Brain microvascular endothelial cell (primary cell): Measurements from ENCODE around the gene IGSF21.

Source experiments
- DNase-seq: peaks from one replicate; pipeline ENCODE4 v3.0.0-alpha.2; 2020
- H3K27ac ChIP-seq: fragments of 250-450 bp; sonication (Bioruptor Pico); 2 replicates; pipeline ENCODE4 v1.5.1; 2020; ENCODE audit warnings: mild to moderate bottlenecking, moderate library complexity
- H3K27me3 ChIP-seq: fragments of 250-450 bp; sonication (Bioruptor Pico); replicated peaks from 2 replicates; pipeline ENCODE4 v1.5.1; 2020; ENCODE audit warnings: mild to moderate bottlenecking
- H3K36me3 ChIP-seq: fragments of 250-450 bp; sonication (Bioruptor Pico); replicated peaks from 2 replicates; pipeline ENCODE4 v1.5.1; 2020; ENCODE audit warnings: mild to moderate bottlenecking
- H3K4me3 ChIP-seq: 2 replicates; pipeline ENCODE4 v1.5.1; 2011; ENCODE audit warnings: low read depth, mild to moderate bottlenecking, control low read depth, low read length, moderate library complexity
- in situ Hi-C: cut with HindIII; loops from 2 replicates; pipeline ENCODE4 v1.10.0; 2017; ENCODE audit warnings: low sequenced_read_pairs, low pct_ligation_motif_present
- TF ChIP-seq, protein P1 (sequence below): IDR thresholded peaks from 2 replicates; pipeline ENCODE4 v1.5.1; 2011; ENCODE audit warnings: low read depth, mild to moderate bottlenecking, moderate library complexity, low read length, control low read depth, inconsistent platforms; ENCODE audit errors: missing control alignments

IGSF21 gene

DNA sequence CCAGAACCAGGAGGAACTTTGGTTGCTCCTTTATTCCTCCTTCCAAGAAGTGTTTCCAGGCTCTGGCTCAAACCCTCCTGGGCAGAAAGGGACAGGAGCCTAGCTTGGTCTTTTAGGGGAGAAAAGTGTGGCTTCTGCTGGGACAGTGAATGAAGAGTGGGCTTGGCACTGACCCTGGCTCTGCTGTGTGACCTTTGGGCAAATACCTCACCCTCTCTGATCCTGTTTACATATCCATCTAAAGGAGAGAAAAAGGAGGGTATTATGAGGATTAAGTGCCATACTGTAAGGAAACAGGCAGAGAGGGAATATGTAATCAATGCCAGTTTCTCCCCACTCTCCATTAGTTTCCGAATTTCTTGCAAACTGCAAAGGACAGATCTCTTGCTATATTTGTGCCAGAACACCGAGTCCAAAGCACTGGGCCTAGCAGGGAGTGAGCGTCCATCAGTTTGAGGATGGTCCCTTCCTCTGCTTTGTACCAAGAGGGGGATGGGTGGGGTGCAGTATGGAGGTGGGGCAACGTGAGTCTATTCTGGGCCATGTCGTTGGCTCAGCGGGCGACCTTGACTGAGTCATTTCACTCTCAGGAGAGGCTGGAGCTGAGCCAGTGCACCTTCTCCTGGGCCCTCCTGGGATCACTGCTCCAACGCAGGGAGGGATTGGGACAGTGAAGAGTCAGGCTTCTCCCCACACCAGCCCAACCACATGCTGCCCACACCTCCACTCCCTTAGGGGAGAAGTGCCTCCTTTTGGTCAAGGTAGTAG lies 38.4 kb downstream of the IGSF21 start:
- H3K27ac ChIP-seq: no peak overlapping the region
- TF ChIP-seq, protein P1, sequence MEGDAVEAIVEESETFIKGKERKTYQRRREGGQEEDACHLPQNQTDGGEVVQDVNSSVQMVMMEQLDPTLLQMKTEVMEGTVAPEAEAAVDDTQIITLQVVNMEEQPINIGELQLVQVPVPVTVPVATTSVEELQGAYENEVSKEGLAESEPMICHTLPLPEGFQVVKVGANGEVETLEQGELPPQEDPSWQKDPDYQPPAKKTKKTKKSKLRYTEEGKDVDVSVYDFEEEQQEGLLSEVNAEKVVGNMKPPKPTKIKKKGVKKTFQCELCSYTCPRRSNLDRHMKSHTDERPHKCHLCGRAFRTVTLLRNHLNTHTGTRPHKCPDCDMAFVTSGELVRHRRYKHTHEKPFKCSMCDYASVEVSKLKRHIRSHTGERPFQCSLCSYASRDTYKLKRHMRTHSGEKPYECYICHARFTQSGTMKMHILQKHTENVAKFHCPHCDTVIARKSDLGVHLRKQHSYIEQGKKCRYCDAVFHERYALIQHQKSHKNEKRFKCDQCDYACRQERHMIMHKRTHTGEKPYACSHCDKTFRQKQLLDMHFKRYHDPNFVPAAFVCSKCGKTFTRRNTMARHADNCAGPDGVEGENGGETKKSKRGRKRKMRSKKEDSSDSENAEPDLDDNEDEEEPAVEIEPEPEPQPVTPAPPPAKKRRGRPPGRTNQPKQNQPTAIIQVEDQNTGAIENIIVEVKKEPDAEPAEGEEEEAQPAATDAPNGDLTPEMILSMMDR: no peak
- in situ Hi-C loops: no loop called here
- H3K27me3 ChIP-seq: no peaks in the 10 kb centered on the region
- no peak overlapping the region for H3K4me3 ChIP-seq
- no peak for DNase-seq
- no peaks in the 10 kb centered on the region for H3K36me3 ChIP-seq

DNA sequence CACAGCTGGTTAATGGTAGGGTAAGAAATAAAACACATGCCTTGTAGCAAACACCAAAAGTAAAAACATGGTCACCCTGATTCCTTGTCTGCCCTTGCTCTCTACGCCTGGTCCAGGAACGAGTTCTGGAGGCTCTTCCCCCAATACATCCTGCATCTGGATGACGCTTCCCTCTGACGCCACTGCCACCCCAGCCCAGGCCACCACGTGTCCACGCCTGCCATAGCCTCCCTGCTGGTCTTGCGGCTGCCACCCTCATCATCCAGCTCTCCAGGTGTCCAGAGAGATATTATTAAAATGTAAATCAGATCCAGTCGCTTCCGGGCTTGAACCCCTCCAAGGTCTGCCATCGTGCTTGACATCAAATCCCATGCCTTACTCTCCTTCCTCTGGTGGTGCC lies 39.3 kb downstream of the IGSF21 start:
- H3K4me3 ChIP-seq: no peak overlapping the region
- no peaks in the 10 kb centered on the region for H3K27me3 ChIP-seq
- DNase-seq: no peak
- H3K27ac ChIP-seq: no peak overlapping the region
- TF ChIP-seq, protein P1: no peak
- H3K36me3 ChIP-seq: no peaks in the 10 kb centered on the region
- in situ Hi-C loops: no loop called here

DNA sequence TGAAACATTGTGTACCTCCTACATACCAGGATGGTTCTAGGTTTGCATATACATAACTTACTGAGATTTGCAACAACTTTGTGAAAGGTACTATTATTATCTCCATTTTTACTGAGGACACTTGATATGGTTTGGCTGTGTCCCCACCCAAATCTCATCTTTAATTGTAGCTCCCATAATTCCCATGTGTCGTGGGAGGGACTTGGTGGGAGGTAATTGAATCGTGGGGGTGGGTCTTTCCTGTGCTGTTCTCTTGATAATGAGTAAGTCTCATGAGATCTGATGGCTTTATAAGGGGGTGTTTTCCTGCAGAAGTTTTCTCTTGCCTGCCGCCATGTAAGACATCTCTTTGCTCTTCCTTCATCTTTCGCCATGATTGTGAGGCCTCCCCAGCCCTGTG lies 40.1 kb downstream of the IGSF21 start:
- no peaks in the 10 kb centered on the region for H3K36me3 ChIP-seq
- DNase-seq: no peak
- TF ChIP-seq, protein P1: no peak
- no peak overlapping the region for H3K27ac ChIP-seq
- H3K27me3 ChIP-seq: no peaks in the 10 kb centered on the region
- in situ Hi-C loops: no loop called here
- no peak overlapping the region for H3K4me3 ChIP-seq

DNA sequence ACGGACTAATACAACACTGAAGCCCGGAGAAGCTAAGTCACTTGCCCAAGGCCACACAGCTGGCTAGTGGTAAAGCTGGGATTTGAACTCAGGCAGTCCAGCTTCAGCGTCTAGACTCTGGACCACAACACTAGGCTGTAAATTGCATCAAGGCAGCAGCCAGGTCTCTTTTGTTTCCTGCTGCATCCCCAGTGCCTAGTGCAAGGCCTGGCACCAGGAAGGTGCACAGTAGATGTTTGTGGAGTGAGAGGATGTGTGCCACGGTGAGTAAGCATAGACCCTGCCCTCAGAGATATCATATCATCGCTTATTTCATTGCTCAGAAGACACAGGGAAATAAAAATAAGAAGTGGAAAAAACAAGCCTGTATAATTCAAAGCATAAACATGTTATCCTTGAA lies 40.9 kb downstream of the IGSF21 start:
- TF ChIP-seq, protein P1: no peak
- in situ Hi-C loops: no loop called here
- no peak for DNase-seq
- Histone ChIP-seq H3K36me3 (no peaks in the 10 kb centered on the region), H3K4me3 (no peak overlapping the region), H3K27me3 (no peaks in the 10 kb centered on the region), H3K27ac (no peak overlapping the region)

DNA sequence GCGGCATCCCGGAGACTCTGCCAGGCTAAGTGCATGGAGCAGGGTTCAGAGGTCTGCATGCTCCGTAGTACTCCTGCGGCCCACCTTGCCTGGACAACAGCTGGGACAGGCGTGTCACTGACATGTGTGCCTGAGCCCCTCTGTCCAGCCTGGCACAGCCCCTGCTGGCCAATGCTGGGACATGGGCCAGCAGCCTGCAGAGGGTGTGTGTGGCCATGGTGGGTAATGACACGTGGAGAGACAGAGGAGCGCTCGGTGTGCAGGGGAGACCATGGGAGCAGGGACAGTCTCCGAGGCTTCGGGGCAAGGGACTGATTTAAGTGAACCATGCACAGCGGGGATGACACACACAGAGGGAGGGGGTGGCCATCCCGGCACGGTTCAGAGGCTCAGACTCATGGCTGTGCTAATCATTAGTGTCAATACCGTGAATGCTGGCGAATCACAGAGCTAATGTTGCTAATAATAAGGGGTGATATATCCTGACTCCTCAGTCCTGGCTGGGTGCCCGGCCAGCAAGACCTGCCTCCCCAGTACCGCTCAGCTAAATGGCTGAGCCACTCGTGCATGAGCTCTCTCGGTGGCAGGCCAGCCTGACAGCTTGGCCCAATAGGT lies 41.5 kb downstream of the IGSF21 start:
- no peak for DNase-seq
- TF ChIP-seq, protein P1: no peak
- Histone ChIP-seq H3K27me3 (no peaks in the 10 kb centered on the region), H3K27ac (no peak overlapping the region), H3K36me3 (no peaks in the 10 kb centered on the region), H3K4me3 (no peak overlapping the region)
- in situ Hi-C loops: no loop called here
